Suppressor macrophage treated with lipopolysaccharide for 1 hour (primary cell): ENCODE measurements around the gene TCF15.
"Not testable (repeated sequence)": the region's sequence is repeated elsewhere in the genome, so short reads cannot be mapped to it uniquely, and the experiment has no call there.

Experiments used
- DNase-seq, 3 donors: peaks; one replicate each; pipeline ENCODE4 v3.0.0-alpha.2; 2020 to 2022

TCF15 gene

DNA sequence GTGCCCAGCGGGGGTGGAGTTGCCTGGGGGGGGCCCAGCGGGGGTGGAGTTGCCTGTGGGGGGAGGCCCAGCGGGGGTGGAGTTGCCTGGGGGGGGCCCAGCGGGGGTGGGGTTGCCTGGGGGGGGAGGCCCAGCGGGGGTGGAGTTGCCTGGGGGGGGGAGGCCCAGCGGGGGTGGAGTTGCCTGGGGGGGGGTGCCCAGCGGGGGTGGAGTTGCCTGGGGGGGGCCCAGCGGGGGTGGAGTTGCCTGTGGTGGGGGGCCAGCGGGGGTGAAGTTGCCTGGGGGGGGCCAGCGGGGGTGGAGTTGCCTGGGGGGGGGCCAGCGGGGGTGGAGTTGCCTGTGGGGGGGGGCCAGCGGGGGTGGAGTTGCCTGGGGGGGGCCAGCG, 31.9 kb upstream of the TCF15 start:
- not testable (repeated sequence) for DNase-seq

- no peak for DNase-seq
These were observed 31.4 kb upstream of the TCF15 start for GRCh38 chr20:641516-641875.

- DNase-seq: no peak
These were observed 30.8 kb upstream of the TCF15 start for GRCh38 chr20:640674-641515.

DNA sequence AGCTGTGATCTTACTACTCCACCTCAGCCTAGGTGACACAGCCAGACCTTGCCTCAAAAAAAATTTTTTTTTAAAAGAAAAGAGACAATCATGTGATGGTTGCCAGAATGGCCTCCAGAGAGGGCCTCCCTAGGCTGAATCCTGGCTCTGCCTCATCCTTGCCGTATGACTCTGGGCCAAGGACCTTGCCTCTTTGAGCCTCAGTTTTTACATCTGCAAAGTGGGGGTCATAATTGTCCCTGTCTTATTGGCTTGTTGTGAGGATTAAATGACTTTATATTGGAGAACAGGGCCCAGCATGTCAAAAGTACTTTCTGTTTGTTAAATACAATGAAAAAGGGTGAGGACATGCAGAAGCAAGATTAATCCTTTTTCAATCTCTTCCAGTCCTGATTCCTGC, 28.5 kb upstream of the TCF15 start:
- DNase-seq: no peak

DNA sequence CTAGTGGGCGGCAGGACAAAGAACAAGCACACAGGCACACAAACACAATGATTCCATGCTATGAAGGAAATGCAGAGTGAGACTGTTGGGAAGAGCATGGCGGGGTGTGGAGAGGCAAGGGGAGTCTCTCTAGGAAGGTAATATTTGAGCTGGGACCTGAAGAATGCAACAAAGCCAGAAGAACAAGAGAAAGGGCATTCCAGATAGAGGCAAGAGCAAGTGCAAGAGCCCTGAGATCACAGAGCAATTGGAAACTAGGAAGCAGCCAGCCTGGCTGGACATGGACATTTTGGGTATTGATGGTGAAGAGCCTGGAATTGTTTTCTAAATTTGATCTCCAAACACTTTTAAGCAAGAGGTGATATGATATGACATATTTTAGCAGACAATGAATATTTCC, 27.4 kb upstream of the TCF15 start:
- DNase-seq: no peak

DNA sequence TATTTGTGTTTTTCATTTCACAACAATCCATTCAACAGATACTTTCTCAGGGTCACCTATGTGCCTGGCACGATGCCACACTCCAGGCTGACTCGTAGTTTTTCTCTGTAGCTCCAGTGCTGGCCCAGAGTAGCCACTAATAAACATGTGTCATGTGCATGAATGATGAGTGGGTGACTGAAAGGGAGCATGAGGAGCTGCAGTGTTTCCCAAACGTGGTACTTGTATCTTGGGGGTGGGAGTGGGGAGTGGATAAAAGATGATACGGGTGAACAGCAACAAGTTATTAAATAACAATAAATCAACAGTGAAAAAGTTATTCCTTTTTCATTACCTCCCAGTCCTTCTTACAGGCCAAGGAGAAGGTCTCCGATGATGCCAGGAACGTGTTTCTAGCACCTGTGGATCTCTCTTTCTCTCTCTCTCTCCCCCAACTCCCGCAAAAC, 25.8 kb upstream of the TCF15 start:
- DNase-seq: no peak

- no peak for DNase-seq
These were observed 25.2 kb upstream of the TCF15 start for GRCh38 chr20:635028-635892.

DNA sequence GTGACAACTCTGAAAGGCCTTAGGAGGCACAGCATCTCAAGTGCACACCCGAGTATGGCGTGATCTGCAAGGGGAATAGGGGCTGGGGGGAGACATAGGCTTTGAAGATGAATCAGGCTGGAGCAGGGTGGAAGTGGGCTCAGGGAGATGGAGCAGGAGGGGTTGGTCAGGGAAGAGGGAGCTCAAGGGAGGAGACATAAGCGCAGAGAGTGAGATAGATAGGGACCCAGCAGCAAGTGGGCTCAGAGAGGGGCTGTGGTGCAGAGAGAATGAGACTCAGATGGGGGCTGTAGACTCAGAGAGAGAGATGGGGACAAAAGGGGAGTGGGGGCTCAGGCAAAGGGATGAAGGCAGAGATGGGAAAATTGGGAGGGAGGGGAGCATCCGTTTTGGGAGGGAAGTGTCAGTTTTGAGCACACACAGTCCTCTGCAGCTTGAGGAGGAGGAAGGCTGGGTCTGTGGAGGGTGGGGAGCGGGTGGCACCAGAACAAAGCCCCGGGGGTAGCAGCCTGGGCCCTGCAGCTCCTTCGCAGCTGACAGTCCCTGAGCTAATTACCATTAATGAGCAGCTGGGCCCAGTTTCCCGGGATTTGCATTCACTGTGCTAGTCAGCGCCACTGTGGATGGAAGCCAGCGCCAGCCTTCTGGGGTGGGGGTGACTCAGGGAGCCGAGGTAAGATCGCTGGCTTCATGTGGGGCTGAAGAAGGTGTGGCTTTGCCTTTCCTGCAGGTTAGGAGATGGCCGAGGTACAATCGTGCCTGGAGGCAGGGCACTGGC, 24.2 kb upstream of the TCF15 start:
- no peak for DNase-seq

DNA sequence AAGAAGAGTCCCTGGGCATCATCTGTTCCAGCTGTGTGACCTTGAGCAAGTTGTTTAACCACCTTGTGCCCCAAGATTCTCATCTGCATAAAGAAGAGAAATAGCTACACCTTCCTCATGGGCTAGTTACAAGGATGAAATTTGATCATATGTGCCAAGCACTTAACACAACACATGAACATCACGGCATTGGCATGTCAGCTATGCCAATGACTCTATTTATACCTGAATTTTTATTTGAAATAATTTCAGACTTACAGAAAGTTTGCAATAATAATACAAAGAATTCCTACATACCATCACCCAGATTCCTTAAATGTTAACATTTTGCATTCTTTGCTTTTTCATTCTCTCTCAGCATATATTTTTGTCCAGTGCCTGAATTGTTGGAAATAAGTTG, 21.0 kb upstream of the TCF15 start:
- no peak for DNase-seq

DNA sequence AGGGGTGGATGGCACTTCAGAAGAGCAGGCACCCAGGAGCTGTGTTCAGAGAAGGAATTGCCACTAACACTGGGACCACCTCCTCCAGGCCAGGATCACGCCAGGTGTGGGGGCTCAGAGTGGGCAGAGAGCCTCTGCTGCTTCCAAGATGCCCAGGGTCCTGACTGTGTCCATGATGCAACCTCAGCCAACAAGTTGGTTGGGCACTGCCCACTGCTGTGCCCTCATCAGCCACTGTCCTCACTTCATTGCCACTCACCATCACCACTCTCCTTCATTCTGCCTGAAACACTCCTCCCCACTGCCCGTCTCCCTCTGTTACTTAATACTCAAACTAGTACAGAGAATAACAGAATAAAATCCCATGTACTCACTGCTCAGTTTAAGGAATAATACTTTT, 16.5 kb upstream of the TCF15 start:
- no peak for DNase-seq

DNA sequence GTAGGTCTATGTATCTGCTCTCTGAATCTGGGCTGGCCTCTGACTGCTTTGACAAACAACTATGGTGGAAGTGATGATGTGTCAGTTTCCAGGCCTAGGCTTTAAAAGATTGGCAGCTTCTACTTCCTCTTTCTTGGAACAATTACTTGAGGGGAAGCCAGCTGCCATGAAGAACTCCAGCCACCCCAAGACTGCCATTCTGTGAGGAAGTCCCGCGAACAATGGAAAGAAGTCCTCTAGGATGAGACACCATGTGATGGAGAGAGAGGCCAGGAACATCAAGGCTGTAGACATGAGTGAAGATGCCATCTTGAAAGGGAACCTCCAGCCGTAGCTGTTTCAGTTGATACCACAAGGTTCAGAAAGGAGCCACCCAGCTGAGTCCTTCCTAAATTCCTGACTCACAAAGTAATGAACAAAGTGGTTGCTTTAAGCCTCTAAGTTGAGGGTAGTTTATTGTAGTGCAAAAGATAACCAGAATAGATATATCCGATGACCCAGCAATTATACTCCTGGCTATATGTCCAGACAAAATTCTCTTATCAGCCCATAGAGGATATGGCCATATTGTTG, 15.3 kb upstream of the TCF15 start:
- DNase-seq: peak; percentile 48 to 61 (median 53)

DNA sequence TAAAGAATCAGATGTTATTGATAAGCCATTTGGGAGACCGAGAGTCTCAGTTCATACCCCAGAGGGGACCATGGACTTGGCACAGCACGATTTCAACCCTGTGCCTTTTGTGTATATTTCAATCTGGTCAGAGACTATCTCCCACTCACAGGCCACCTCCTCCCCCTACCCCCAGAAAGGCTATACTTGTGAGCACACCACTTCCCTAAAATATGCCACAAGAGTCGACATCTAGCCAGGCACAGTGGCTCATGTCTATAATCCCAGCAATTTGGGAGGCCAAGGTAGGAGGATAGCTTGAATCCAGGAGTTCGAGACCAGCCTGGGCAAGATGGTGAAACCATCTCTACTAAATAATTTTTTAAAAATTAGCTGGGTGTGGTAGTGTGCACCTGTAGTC, 13.6 kb upstream of the TCF15 start:
- no peak for DNase-seq

DNA sequence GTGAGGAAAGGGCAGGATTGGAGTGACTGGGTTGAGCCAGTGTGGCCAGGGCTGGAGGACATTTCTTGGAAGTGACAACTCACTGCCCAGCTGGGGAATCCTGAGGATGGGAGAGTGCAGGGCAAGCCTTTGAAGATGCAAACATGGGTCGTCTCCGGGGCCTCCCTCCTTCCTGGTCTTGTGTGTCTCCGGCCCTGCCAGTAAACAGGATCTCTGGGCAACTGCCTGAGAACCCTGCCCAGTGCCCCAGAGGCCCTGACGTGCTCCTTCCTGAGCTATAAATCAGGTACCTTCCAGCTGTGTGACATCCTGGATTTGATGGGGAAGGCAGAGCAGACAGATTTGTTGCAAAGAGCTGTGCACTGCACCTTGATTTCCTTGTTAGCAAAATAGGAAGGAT, 12.9 kb upstream of the TCF15 start:
- DNase-seq: no peak

- no peak for DNase-seq
These were observed 12.1 kb upstream of the TCF15 start for GRCh38 chr20:622161-622560.

DNA sequence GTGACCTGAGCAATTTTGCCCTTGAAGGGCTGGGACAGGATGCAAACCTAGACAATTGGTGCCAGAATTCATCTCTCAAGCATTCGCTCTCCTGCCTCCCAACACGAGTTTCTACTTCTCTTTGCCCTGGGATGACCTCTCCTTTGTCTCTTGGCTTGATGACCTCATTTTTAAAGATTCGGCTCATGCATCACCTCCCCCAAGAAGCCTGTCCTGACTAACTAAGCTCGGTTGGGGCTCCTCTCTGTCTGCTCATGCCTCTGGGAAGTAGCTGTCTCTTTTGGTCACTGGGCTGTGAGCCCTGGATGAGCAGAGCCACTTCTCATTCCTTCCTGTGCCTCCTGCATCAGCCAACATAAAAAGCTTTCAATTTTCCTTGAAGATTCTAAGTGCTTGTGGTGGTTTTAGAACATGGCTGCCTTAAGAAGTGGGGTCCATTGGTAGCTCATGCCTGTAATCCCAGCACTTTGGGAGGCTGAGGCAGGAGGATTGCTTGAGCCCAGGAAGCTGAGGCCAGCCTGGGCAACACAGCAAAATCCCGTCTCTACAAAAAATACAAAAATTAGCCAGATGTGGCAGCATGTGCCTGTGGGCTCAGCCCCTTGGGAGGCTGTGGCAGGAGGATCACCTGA, 11.1 kb upstream of the TCF15 start:
- DNase-seq: peak; percentile 57 to 67 (median 60)

GRCh38 chr20:620246-620645, 10.1 kb upstream of the TCF15 start:
- no peak for DNase-seq

GRCh38 chr20:618980-619379, 8.9 kb upstream of the TCF15 start:
- DNase-seq: no peak

- DNase-seq: no peak
These were observed 8.0 kb upstream of the TCF15 start for GRCh38 chr20:617934-618690.

DNA sequence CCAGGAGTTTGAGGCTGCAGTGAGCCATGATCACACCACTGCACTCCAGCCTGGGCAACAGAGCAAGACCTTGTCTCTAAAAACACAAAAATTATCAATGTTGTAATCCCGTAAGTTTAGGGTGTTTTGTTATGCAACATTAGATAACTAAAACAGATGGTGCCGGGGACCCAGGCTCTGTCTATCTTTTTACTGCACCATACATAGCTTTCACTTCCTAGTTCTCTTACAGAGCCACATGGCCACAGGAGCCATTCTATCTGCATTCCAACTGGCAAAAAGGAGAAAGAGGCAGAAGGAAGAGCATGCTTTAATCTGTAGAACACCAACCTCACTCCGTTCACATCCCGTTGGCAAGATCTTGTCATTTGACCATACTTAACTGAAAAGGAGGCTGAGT, 5.4 kb upstream of the TCF15 start:
- DNase-seq: peak in 2 of 3 donors; percentile 9 to 31

- DNase-seq: no peak
These were observed 1.7 kb upstream of the TCF15 start for GRCh38 chr20:611843-612185.

DNA sequence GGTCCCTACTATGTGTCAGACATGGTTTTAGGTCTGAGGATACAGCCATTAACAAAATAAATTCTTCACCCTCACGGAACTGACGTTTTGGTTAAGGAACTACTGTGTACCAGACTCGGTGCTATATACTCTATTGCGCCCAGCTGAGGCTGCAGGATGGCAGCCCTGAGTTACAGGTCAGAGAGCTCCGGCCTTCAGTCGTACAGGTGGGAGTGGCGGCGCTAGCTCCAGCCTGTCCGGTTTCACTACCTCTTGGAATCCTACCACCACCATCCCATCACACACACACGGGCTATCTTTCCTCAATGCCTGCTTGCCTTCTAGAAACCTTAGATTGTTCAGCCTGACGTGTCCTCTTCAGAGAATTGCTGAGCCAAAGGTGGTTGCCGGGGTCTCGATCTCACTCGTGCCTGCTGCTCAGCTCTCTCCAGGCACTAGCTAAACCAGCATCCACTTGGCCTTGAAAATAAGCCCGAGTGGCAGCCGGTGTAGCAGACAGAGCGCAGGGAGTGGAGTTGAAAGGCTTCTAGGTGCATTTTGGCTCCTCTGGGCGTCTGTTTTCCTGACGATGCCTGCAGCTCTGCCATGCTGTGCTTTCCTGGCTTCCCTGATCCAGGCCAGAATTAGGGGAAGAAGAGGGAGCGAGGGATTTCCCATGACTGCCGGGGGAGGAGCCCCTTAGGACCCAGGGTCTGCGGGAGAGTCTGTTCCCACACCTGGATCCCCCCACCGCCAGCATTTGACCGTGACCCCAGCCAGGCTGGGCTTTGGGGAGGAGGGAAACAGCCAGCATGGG, 1.1 kb upstream of the TCF15 start:
- DNase-seq: no peak
